HUES64 (cell line): ENCODE measurements around the gene PSMB3.
"Not testable (repeated sequence)": the region's sequence is repeated elsewhere in the genome, so short reads cannot be mapped to it uniquely, and the experiment has no call there.

Experiments
- H3K27ac ChIP-seq: 2 replicates; pipeline ENCODE4 v1.7.0; 2013; ENCODE audit warnings: low read depth, low read length, inconsistent platforms
- H3K27me3 ChIP-seq: 2 replicates; pipeline ENCODE4 v1.6.1; 2013; ENCODE audit warnings: mild to moderate bottlenecking, low read length; ENCODE audit not compliant: insufficient read depth
- H3K36me3 ChIP-seq: 2 replicates; pipeline ENCODE4 v1.6.1; 2013; ENCODE audit warnings: mild to moderate bottlenecking, low read length; ENCODE audit not compliant: insufficient read depth
- H3K4me1 ChIP-seq: 2 replicates; pipeline ENCODE4 v1.6.1; 2013; ENCODE audit warnings: mild to moderate bottlenecking, low read length, moderate library complexity; ENCODE audit not compliant: insufficient read depth
- H3K4me3 ChIP-seq: 2 replicates; pipeline ENCODE4 v1.5.1; 2013; ENCODE audit warnings: mild to moderate bottlenecking, low read length, moderate library complexity
- H3K9ac ChIP-seq: 2 replicates; pipeline ENCODE4 v1.6.1; 2013; ENCODE audit warnings: mild to moderate bottlenecking, low read depth, low read length
- H3K9me3 ChIP-seq: 2 replicates; pipeline ENCODE4 v1.6.1; 2013; ENCODE audit warnings: low read depth, low read length; ENCODE audit not compliant: insufficient read depth
- WGBS: fragments of 150-250, 120-280 bp; methylation state at CpG from one replicate; pipeline ENCODE4 v1.1.7; 2013; ENCODE audit warnings: missing lambda C conversion rate; 5-methylcytosine and 5-hydroxymethylcytosine counted together

The PSMB3 gene

GRCh38 chr17:38717139-38717745 is 35.3 kb upstream of the PSMB3 start:
- peaks cover 18% of the 10 kb centered on the region for H3K27me3 ChIP-seq
- H3K9ac ChIP-seq = no peak overlapping the region
- H3K4me1 ChIP-seq = peaks cover 20% of the 10 kb centered on the region
- H3K36me3 ChIP-seq = no peaks in the 10 kb centered on the region
- H3K27ac ChIP-seq = no peak overlapping the region
- no peak overlapping the region for H3K4me3 ChIP-seq
- no peaks in the 10 kb centered on the region for H3K9me3 ChIP-seq
- WGBS = 90% methylated on average over 12 of the region's 12 CpGs

- H3K4me3 ChIP-seq = peak overlapping the region; percentile 35
- WGBS = 82% methylated on average over 26 of the region's 29 CpGs
- H3K9ac ChIP-seq = no peak overlapping the region
- no peaks in the 10 kb centered on the region for H3K36me3 ChIP-seq
- H3K27me3 ChIP-seq = peaks cover 18% of the 10 kb centered on the region
- H3K27ac ChIP-seq = no peak overlapping the region
- H3K9me3 ChIP-seq = no peaks in the 10 kb centered on the region
- peaks cover 20% of the 10 kb centered on the region for H3K4me1 ChIP-seq
Observed at GRCh38 chr17:38719289-38719942, 33.1 kb upstream of the PSMB3 start.

GRCh38 chr17:38719943-38720641 is 32.4 kb upstream of the PSMB3 start:
- Histone ChIP-seq H3K27ac (no peak overlapping the region), H3K4me1 (peaks cover 20% of the 10 kb centered on the region), H3K9me3 (no peaks in the 10 kb centered on the region), H3K36me3 (no peaks in the 10 kb centered on the region), H3K27me3 (peaks cover 18% of the 10 kb centered on the region), H3K4me3 (peak overlapping the region; percentile 44), H3K9ac (no peak overlapping the region)
- WGBS = 73% methylated on average over 39 of the region's 39 CpGs

GRCh38 chr17:38720941-38721340 is 31.6 kb upstream of the PSMB3 start:
- 98% methylated on average over 6 of the region's 6 CpGs for WGBS
- Histone ChIP-seq H3K36me3 (no peaks in the 10 kb centered on the region), H3K27me3 (peaks cover 18% of the 10 kb centered on the region), H3K27ac (no peak overlapping the region), H3K4me1 (peaks cover 14% of the 10 kb centered on the region), H3K9me3 (no peaks in the 10 kb centered on the region), H3K9ac (no peak overlapping the region), H3K4me3 (no peak overlapping the region)

- Histone ChIP-seq H3K4me3 (no peak overlapping the region), H3K36me3 (no peaks in the 10 kb centered on the region), H3K9ac (no peak overlapping the region), H3K27ac (no peak overlapping the region), H3K9me3 (no peaks in the 10 kb centered on the region), H3K4me1 (peaks cover 12% of the 10 kb centered on the region), H3K27me3 (peaks cover 18% of the 10 kb centered on the region)
- 94% methylated on average over 16 of the region's 16 CpGs for WGBS
Observed at GRCh38 chr17:38721802-38722201, 30.7 kb upstream of the PSMB3 start.

GRCh38 chr17:38724337-38724988 is 28.1 kb upstream of the PSMB3 start:
- 96% methylated on average over 15 of the region's 16 CpGs for WGBS
- peaks cover 34% of the 10 kb centered on the region for H3K27me3 ChIP-seq
- no peaks in the 10 kb centered on the region for H3K9me3 ChIP-seq
- peaks cover 5% of the 10 kb centered on the region; the same call in 1 of the 2 replicates for H3K4me1 ChIP-seq
- no peak overlapping the region for H3K27ac ChIP-seq
- no peak overlapping the region for H3K4me3 ChIP-seq
- H3K9ac ChIP-seq = no peak overlapping the region
- H3K36me3 ChIP-seq = no peaks in the 10 kb centered on the region

- H3K4me3 ChIP-seq = no peak overlapping the region
- no peak overlapping the region for H3K9ac ChIP-seq
- no peaks in the 10 kb centered on the region for H3K36me3 ChIP-seq
- 90% methylated on average over 10 of the region's 10 CpGs for WGBS
- peaks cover 5% of the 10 kb centered on the region; the same call in 1 of the 2 replicates for H3K4me1 ChIP-seq
- no peak overlapping the region for H3K27ac ChIP-seq
- H3K9me3 ChIP-seq = no peaks in the 10 kb centered on the region
- H3K27me3 ChIP-seq = peaks cover 34% of the 10 kb centered on the region
Observed at GRCh38 chr17:38725066-38725465, 27.5 kb upstream of the PSMB3 start.

- not testable (repeated sequence) for H3K9ac ChIP-seq, H3K9me3 ChIP-seq, H3K27ac ChIP-seq, H3K4me1 ChIP-seq, H3K36me3 ChIP-seq, H3K4me3 ChIP-seq
- WGBS = 74% methylated on average over 6 of the region's 8 CpGs
- H3K27me3 ChIP-seq = peaks cover 24% of the 10 kb centered on the region
Observed at GRCh38 chr17:38726145-38726544, 26.4 kb upstream of the PSMB3 start.

GRCh38 chr17:38727736-38728135 is 24.8 kb upstream of the PSMB3 start:
- Histone ChIP-seq H3K4me1 (peaks cover 6% of the 10 kb centered on the region; the same call in 1 of the 2 replicates), H3K9ac (no peak overlapping the region), H3K9me3 (no peaks in the 10 kb centered on the region), H3K4me3 (no peak overlapping the region), H3K27ac (no peak overlapping the region), H3K27me3 (peaks cover 20% of the 10 kb centered on the region), H3K36me3 (peaks cover under 1% of the 10 kb centered on the region; the same call in 1 of the 2 replicates)
- WGBS = 98% methylated on average over 4 of the region's 5 CpGs

- Histone ChIP-seq H3K9me3 (no peaks in the 10 kb centered on the region), H3K9ac (no peak overlapping the region), H3K4me3 (no peak overlapping the region), H3K36me3 (peaks cover 6% of the 10 kb centered on the region; the same call in 1 of the 2 replicates), H3K27ac (no peak overlapping the region), H3K4me1 (peaks cover 6% of the 10 kb centered on the region; the same call in 1 of the 2 replicates), H3K27me3 (peaks cover 20% of the 10 kb centered on the region)
- WGBS = 86% methylated on average over 8 of the region's 8 CpGs
Observed at GRCh38 chr17:38728290-38728831, 24.2 kb upstream of the PSMB3 start.
